Fibroblast of peridontal ligament (primary cell): ENCODE measurements around the gene HSD11B1L.
"Not testable (repeated sequence)": the region's sequence is repeated elsewhere in the genome, so short reads cannot be mapped to it uniquely, and the experiment has no call there.

Experiments
- DNase-seq: peaks from one replicate; pipeline ENCODE4 v3.0.0-alpha.2; 2010; ENCODE audit errors: extremely low read depth

HSD11B1L gene

DNA sequence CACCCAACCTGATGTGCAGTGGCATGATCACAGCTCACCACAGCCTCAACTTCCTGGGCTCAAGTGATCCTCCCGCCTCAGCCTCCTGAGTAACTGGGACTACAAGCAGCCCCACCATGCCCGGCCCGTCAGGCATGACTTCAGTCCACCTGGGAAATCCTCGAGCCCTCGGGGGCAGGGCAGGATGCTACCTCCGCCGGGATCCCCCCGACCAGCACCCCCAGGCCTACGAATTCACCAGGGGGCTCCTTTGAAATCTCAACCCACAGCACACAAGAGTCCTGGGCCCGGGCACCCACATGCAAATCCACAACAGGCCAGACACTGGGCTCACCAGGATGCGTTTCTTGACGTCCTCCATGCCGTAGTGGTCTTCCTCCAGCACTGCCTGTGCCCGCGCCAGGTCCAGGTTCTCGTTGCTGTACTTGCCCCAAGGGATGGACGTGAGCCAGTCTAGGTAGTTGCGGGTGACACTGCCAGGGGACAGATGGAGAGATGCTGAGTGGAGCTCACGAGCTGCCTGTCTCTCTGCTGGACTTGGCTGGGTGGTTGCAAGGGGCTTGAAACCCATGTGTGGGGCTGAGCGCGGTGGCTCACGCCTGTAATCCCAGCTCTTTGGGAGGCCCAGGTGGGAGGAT lies 19.7 kb downstream of the HSD11B1L start:
- DNase-seq, result no peak

- not testable (repeated sequence) for DNase-seq
Measured at GRCh38 chr19:5702053-5702410, 21.2 kb downstream of the HSD11B1L start.

DNA sequence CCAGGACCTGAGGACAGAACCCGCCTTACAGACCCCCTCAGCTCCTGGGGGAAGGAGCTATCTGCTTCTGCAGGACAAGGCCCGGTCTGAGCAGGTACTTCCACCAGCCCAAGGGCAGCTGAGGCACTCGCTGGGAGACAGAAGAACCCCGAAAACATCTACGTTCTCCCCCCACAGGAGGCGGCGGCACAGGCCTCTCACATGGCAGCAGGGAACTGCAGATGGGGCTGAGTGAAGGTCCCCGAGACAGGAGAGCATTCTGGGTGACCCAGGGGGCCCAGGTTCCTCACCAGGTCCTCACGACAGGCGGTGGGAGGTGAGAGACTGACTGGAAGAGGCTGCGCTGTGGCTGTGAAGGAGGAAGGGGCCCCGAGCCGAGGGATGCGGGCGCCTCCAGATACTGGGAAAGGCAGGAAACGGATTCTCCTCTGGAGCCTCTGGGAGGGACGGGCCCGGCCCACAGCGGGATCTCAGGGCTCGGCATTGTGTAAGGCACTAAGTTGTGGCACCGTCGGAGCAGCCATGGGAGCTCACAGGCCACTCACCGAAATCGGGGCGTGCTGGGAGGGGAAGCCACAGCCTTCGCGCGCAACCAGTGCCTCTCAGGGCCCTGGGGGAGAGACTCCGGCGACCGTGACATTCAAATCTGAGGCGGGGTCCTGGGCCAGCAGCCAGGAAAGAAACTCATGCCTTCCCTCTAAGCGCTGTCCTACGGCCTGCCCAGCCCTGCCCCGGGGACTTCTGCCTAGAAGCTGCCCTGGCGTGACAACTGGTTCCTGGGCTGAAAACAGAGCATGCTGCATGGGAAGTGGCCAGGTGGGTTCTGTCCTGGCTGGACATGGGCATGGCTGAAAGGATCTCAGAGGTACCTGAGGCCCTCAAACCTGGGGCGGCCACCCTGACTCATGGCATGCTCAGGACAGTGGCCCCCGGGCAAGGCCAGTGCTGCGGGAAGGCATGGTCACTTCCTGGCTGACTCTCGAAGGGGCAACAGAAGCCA lies 23.3 kb downstream of the HSD11B1L start:
- DNase-seq, result no peak

DNA sequence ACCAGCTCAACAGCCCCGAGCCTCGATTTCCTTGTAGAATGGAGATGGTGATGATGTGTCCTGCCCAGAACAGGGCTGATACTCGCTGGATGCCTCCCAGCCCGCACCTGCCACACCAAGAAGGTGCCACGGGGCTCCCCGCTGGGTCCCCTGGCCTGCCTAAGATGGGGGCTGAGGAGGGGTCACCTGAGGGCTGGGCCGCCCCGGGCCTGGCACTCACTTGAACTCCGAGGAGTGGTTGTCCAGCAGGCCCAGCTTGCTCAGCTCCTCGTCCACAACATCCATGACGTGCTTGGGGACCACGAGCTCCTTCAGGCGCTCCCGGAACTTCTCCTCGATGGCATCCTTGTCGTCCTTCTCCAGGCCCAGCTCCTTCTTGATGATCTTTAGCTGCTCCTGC lies 24.7 kb downstream of the HSD11B1L start:
- DNase-seq, result no peak

DNA sequence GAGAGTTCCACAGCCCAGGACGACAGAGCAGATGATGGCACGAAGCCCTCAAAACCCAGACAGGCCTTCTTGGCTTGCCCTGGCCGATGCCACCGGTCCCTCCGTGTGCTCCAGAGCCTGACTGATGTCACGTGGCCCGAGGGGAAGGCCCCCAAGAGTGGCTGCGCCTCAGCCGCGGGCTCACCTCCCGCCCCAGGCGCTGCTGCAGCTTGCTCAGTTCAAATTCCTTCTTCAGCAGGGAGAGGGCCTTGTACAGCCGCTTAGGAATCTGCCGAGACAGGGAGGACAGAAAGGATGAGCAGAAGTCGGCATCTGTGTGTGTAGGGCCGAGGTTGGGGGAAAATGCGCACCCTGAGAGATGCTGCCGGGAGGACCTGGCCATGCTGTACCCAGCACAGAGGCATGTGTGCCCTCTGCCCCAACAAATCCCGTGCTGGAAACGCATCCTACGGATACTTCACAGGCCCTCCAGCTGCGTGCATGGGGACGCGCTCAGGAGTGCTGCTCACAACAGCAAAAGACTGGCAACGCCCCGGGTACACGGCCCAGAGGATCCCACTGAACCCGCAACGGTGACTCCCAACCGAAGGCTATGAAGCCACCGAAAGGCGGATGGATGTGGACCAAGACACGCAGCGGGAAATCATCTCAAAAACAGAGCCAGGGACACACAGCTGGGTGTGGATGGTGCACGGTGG lies 26.2 kb downstream of the HSD11B1L start:
- DNase-seq, result no peak

DNA sequence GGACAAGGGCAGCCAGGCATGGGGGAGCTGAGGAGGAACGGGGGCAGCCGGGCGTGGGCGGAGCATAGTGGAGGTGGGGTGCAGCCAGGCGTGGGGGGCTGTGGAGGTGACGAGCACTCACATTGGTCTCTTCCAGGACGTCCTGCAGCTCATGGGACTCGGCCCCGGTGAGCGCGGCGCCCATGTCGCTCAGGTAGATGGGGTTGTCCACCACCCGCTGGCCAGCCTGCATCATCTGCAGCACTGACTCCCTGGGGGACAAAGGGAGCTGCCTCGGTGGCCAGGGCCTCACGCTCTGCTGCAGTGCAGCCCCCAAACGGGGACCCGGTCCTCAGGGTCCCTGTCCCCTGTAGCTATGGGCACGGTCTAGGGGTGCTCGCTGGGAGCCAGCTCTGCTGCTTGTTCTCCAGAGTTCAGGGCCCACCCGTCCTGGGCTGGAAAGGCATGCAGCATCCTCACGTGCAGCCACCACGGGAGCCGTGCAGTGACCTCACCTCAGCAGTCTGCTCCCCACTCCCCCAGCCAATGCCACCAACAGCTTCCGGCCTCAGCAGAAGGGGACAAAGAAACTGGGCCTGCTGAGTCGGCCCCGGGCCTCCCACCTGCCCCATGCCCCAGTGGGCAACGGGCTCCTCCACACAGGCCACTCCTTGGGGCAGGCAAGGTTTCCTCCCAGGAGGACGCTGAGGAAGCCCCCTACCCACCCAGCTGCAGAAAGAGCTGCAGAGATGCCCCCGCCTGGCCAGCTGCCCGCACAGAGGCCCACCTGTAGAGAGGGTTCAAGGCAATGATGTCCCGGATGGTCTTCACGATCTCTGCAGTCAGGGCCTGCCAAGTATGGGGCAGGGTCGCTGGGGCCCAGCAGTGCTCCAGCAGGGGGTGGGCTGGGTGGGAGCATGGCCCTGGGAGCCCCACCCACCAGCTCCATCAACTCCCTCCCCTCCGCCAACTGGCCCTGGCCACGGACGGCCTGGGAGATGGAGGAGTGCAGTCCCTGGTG lies 27.0 kb downstream of the HSD11B1L start:
- DNase-seq, result no peak

DNA sequence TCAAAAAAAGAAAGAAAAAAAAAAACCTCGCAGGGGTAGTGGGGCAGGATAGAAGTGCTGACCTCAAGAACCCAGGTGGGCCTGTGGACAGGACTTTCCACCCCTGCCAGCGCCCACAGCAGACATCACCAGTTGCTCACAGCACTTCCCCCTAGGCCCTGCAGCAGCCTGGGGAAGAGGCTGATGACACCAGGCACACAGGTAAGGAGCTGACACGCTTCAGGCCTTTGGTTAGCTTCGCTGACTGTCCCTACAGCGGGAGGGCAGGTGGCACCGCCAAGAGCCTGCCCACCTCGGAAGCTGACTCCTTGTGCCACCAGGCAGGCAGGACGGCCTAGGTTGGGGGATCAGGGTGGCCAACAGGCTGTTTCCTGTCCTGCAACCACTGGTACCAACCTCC lies 30.2 kb downstream of the HSD11B1L start:
- DNase-seq, result no peak

GRCh38 chr19:5711713-5712161 lies 30.9 kb downstream of the HSD11B1L start:
- no peak for DNase-seq

GRCh38 chr19:5713228-5713627 lies 32.4 kb downstream of the HSD11B1L start:
- no peak for DNase-seq

- no peak for DNase-seq
Measured at GRCh38 chr19:5714816-5715215, 34.0 kb downstream of the HSD11B1L start.

DNA sequence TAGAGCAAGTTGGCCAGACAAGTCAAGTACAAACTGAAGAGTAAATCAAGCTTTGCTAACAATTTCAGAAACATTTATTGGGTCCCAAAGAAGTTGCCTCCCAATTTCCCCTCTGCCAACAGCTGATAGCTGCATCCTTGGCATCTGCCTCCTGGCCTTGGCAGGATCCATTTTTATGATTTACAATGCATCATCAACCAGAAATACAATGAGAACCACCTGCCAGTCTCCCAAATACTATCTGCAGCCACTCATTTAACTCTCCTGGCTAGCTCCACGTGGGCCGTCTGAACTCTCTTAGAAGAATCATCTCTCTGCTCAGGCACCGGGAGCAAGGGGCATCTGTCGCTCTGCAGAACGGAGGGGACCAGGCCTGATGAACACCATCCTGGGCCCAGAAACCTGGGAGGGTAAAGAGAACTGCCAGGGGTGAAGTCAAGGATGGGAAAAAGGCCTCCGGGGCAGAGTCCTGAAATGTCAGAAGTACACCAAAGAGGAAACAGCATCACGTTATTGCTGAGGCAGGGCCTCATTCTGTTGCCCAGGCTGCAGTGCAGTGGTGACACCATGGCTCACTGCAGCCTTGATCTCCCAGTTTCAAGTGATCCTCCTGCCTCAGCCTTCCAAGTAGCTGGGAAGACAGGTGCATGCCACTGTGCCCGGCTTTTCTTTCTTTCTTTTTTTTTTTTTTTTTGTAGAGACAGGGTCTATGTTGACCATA lies 36.5 kb downstream of the HSD11B1L start:
- no peak for DNase-seq

DNA sequence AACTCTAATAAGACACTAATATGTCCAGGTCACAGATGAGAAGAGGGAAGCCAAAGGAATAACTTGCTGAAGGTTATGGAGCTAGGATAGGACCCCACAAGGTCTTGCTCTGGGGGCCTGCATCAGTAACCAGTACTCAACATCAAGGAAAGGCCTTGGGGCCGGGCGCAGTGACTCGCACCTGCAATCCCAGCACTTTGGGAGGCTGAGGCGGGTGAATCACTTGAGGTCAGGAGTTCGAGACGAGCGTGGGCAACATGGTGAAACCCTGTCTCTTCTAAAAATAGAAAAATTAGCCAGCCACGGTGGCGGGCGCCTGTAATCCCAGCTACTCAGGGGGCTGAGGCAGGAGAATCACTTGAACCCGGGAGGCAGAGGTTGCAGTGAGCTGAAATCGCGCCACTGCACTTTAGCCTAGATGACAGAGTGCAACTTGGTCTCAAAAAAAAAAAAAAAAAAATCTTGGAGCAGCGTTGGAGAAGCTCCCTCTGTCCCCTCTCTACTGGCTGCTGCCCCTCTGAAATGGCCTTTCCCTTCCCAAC lies 37.3 kb downstream of the HSD11B1L start:
- DNase-seq, result peak; percentile 41

DNA sequence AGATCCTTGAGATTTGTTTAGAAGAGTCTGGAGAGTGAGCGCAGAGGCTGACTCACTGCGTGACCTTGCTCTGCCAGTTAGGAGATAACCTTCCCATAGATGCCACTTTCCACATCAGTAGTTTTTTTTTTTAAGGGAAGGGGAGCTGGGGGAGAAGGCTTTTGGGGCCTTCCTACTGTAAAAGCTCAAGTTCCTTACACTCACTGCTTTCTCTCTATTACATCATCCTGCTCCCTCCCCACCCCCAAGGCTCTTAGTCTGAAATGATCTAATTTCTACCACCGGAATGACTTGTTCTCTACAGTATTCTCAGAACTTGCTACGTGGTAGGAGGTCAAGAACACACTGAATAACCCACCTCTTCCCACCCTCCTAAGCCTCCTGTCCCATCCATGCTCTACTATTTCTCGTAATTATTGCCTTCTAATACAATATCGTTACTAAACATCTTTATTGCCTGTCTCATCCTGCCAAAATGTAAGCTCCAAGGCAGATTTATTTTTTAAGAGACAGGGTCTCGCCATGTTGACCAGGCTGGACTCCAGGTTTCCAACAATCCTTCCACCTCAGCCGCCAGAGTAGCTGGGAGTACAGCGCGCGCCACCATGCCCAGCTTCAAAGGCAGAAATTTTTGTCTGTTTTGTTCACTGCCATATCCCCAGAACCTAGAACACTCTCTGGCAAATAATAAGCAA lies 37.9 kb downstream of the HSD11B1L start:
- peak; percentile 93 for DNase-seq

GRCh38 chr19:5719274-5719960 lies 38.6 kb downstream of the HSD11B1L start:
- DNase-seq, result peak; percentile 30

DNA sequence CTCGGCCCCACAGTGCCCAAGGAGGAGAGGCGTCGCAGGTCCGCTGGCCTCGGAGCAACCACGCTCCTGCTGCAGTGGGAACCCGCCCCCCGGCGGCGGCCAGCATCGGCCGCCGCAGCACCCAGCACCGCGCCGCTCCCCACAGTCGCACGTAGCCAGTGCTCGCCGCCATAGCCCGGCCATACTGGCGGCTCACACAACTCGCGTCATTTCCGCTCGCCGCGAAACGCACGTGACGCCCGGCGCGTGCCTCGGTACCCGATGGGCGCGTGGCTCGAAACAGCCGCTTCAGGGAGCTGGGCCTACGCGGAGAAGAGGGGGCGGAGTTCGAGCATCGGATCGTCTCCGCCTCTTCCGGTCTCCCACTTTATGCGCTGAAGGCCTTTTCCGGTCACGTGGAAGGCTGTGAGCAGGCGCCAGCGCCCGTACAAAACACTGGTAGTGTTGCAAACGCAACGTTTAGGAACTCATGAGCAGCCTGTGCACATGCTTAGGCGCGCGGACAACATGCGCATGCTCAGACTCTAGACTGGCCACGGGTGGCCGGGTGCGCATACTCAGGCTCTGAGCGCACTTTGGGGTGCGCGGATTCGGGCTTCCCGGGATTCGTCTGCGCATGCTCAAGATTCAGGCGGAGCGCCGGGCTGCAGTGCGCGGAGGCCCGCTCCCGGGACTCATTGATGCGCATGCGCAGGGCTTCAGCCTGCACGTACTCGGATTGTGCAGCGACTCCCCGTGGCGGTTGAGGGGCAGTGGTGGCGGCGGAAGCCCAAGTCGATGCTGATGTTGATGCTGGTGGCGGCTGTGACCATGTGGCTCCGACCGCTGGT lies 39.3 kb downstream of the HSD11B1L start, which contains the start of the genes CATSPERD and LONP1:
CATSPERD (plus strand) TSS at position 677 of the 830 bp plus-strand sequence; CDS start at position 778, 101 bp downstream.
LONP1 (minus strand) TSS at position 186 of the 830 bp plus-strand sequence; CDS start at position 172, 14 bp downstream.
- peak; percentile 98 for DNase-seq

GRCh38 chr19:5727453-5728050 lies 46.7 kb downstream of the HSD11B1L start:
- DNase-seq, result no peak

DNA sequence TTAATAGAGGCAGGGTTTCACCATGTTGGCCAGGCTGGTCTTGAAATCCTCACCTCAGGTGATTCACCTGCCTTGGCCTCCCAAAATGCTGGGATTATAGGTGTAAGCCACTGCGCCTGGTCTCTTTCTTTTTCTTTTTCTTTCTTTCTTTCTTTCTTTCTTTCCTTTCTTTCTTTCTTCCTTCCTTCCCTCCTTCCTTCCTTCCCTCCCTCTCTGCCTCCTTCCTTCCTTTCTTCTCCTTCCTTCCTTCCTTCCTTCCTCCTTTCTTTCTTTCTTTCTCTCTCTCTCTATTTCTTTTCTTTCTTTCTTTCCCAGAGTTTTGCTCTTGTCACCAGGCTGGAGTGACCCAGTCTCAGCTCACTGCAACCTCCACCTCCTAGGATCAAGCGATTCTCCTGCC lies 52.3 kb downstream of the HSD11B1L start:
- not testable (repeated sequence) for DNase-seq
